H9 (cell line): Measurements from ENCODE around the gene DGKH. TPM values are rescaled to one million over a fixed set of nuclear protein-coding genes. Genes with fewer than 3 reads are reported as not detected.

Experiments
- DNase-seq: peaks from one replicate; pipeline ENCODE4 v3.0.0-alpha.2; 2017
- H2AFZ ChIP-seq: one replicate; pipeline ENCODE4 v1.6.1; 2013; ENCODE audit warnings: mild to moderate bottlenecking, low read length, control low read depth, moderate library complexity
- H2AK5ac ChIP-seq: 2 replicates; pipeline ENCODE4 v1.6.1; 2013; ENCODE audit warnings: low read length, control low read depth, mixed read lengths; ENCODE audit not compliant: insufficient read length
- H2BK120ac ChIP-seq: one replicate; pipeline ENCODE4 v1.6.1; 2013; ENCODE audit warnings: low read depth, mild to moderate bottlenecking, low read length, control low read depth, inconsistent platforms; ENCODE audit not compliant: poor library complexity, severe bottlenecking
- H2BK12ac ChIP-seq: 2 replicates; pipeline ENCODE4 v1.6.1; 2013; ENCODE audit warnings: low read length, control low read depth, mixed read lengths, low read depth; ENCODE audit not compliant: insufficient read length
- H2BK15ac ChIP-seq: 2 replicates; pipeline ENCODE4 v1.6.1; 2013; ENCODE audit warnings: low read depth, low read length, control low read depth
- H2BK20ac ChIP-seq: one replicate; pipeline ENCODE4 v1.6.1; 2013; ENCODE audit warnings: low read depth, mild to moderate bottlenecking, low read length, control low read depth, inconsistent platforms; ENCODE audit not compliant: poor library complexity, severe bottlenecking
- H2BK5ac ChIP-seq: 2 replicates; pipeline ENCODE4 v1.6.1; 2013; ENCODE audit warnings: low read length, control low read depth, mixed read lengths; ENCODE audit not compliant: insufficient read length
- H3K14ac ChIP-seq: 2 replicates; pipeline ENCODE4 v1.6.1; 2013; ENCODE audit warnings: low read length, control low read depth; ENCODE audit not compliant: insufficient read depth
- H3K18ac ChIP-seq: 2 replicates; pipeline ENCODE4 v1.6.1; 2013; ENCODE audit warnings: low read depth, mild to moderate bottlenecking, mixed read lengths, low read length, control low read depth; ENCODE audit not compliant: insufficient read length
- H3K23ac ChIP-seq: 2 replicates; pipeline ENCODE4 v1.6.1; 2013; ENCODE audit warnings: low read length, control low read depth, mixed read lengths, low read depth; ENCODE audit not compliant: insufficient read length
- H3K23me2 ChIP-seq: 2 replicates; pipeline ENCODE4 v1.6.1; 2013; ENCODE audit warnings: low read depth, mild to moderate bottlenecking, mixed read lengths, low read length, control low read depth; ENCODE audit not compliant: insufficient read length, poor library complexity, severe bottlenecking
- H3K27ac ChIP-seq: 2 replicates; pipeline ENCODE4 v1.5.1; 2013; ENCODE audit warnings: low read length, control low read depth, mixed read lengths, low read depth; ENCODE audit not compliant: insufficient read length
- H3K27me3 ChIP-seq: 2 replicates; pipeline ENCODE4 v1.6.1; 2013; ENCODE audit warnings: low read length, control low read depth, inconsistent platforms; ENCODE audit not compliant: insufficient read depth
- H3K4ac ChIP-seq: 2 replicates; pipeline ENCODE4 v1.6.1; 2013; ENCODE audit warnings: low read depth, mild to moderate bottlenecking, control low read depth, inconsistent platforms, low read length, moderate library complexity
- H3K4me1 ChIP-seq: 2 replicates; pipeline ENCODE4 v1.6.1; 2013; ENCODE audit warnings: low read length, control low read depth, inconsistent platforms; ENCODE audit not compliant: insufficient read depth
- H3K4me2 ChIP-seq: 2 replicates; pipeline ENCODE4 v1.6.1; 2013; ENCODE audit warnings: low read length, control low read depth, mixed read lengths; ENCODE audit not compliant: insufficient read length, insufficient read depth
- H3K56ac ChIP-seq: 2 replicates; pipeline ENCODE4 v1.6.1; 2013; ENCODE audit warnings: low read depth, mild to moderate bottlenecking, mixed read lengths, low read length, control low read depth; ENCODE audit not compliant: insufficient read length
- H3K79me1 ChIP-seq: 2 replicates; pipeline ENCODE4 v1.6.1; 2013; ENCODE audit warnings: low read depth, mild to moderate bottlenecking, moderate library complexity, low read length, control low read depth, inconsistent platforms; ENCODE audit not compliant: insufficient read depth, poor library complexity, severe bottlenecking
- H3K79me2 ChIP-seq: 2 replicates; pipeline ENCODE4 v1.6.1; 2013; ENCODE audit warnings: low read length, control low read depth, inconsistent platforms; ENCODE audit not compliant: insufficient read depth
- H3K9ac ChIP-seq: 2 replicates; pipeline ENCODE4 v1.6.1; 2013; ENCODE audit warnings: low read length, control low read depth, mixed read lengths; ENCODE audit not compliant: insufficient read length; ENCODE audit errors: extremely low read depth
- H3K9me3 ChIP-seq: one replicate; pipeline ENCODE4 v1.6.1; 2013; ENCODE audit warnings: low read depth, low read length, inconsistent platforms; ENCODE audit not compliant: control insufficient read depth
- H3T11ph ChIP-seq: one replicate; pipeline ENCODE4 v1.6.1; 2013; ENCODE audit warnings: mild to moderate bottlenecking, low read length, control low read depth, inconsistent platforms
- H4K20me1 ChIP-seq: one replicate; pipeline ENCODE4 v1.6.1; 2013; ENCODE audit not compliant: control insufficient read depth, insufficient read length, insufficient read depth
- H4K5ac ChIP-seq: 2 replicates; pipeline ENCODE4 v1.6.1; 2013; ENCODE audit warnings: low read depth, mild to moderate bottlenecking, mixed read lengths, low read length, control low read depth; ENCODE audit not compliant: insufficient read length
- H4K8ac ChIP-seq: replicated peaks from 2 replicates; pipeline ENCODE4 v1.6.1; 2013; ENCODE audit warnings: low read length, control low read depth, mixed read lengths, low read depth; ENCODE audit not compliant: insufficient read length
- H4K91ac ChIP-seq: 2 replicates; pipeline ENCODE4 v1.6.1; 2013; ENCODE audit warnings: low read depth, mild to moderate bottlenecking, moderate library complexity, mixed read lengths, low read length, control low read depth; ENCODE audit not compliant: insufficient read length
- H3K27ac Mint-ChIP-seq, 3 experiments: 2 replicates in 2 of 3; 3 replicates in 1 of 3; pipeline ENCODE4 v1.8.0; 2020 to 2021; ENCODE audit warnings: mixed read lengths in 3 of 3, mild to moderate bottlenecking in 1 of 3, moderate library complexity in 1 of 3
- H3K27me3 Mint-ChIP-seq: 2 replicates; pipeline ENCODE4 v1.8.0; 2021; ENCODE audit warnings: low read depth, mild to moderate bottlenecking, moderate library complexity, mixed read lengths
- H3K36me3 Mint-ChIP-seq, 3 experiments: 2 replicates in 2 of 3; 3 replicates in 1 of 3; pipeline ENCODE4 v1.8.0; 2020 to 2021; ENCODE audit warnings: low read depth in 3 of 3, mixed read lengths in 3 of 3; ENCODE audit not compliant: insufficient read depth in 1 of 3
- H3K4me1 Mint-ChIP-seq, 2 experiments: 2 replicates each; pipeline ENCODE4 v1.8.0; 2020; ENCODE audit warnings: mixed read lengths in 2 of 2
- H3K4me3 Mint-ChIP-seq, 2 experiments: 2 replicates in 1 of 2; 3 replicates in 1 of 2; pipeline ENCODE4 v1.8.0; 2020 to 2021; ENCODE audit warnings: mild to moderate bottlenecking in 2 of 2, mixed read lengths in 2 of 2, moderate library complexity in 1 of 2
- H3K9me3 Mint-ChIP-seq, 2 experiments: 2 replicates in 1 of 2; 3 replicates in 1 of 2; pipeline ENCODE4 v1.8.0; 2020; ENCODE audit warnings: mild to moderate bottlenecking in 2 of 2, mixed read lengths in 2 of 2, moderate library complexity in 1 of 2
- CTCF ChIP-seq: fragments of 200-600 bp; sonication (generic); conservative IDR thresholded peaks from 3 replicates; pipeline ENCODE4 v1.8.0; 2021; ENCODE audit warnings: antibody characterized with exemption, mild to moderate bottlenecking
- WGBS: extraction: QIAGEN DNeasy Blood & Tissue Kit; methylation state at CpG from one replicate; pipeline ENCODE4 v1.1.7; 2013; ENCODE audit warnings: missing lambda C conversion rate, low lambda C conversion rate, mixed read lengths; ENCODE audit not compliant: insufficient read length; ENCODE audit errors: extremely low coverage; 5-methylcytosine and 5-hydroxymethylcytosine counted together
- total RNA-seq: library from RNA; stranded (reverse); gene quantifications from 2 replicates; pipeline ENCODE4 v1.2.1, GENCODE V29; 2021

The DGKH gene
- total RNA-seq, 1 experiment from 2014 or later: 8.6 TPM

GRCh38 chr13:42125046-42125445 is 76.6 kb downstream of the DGKH start:
- Histone ChIP-seq H2BK12ac (no peak overlapping the region), H3T11ph (no peak overlapping the region), H3K79me2 (no peaks in the 10 kb centered on the region), H4K5ac (no peak overlapping the region), H3K79me1 (no peaks in the 10 kb centered on the region), H3K9ac (no peak overlapping the region), H4K20me1 (no peaks in the 10 kb centered on the region), H3K18ac (no peak overlapping the region), H3K27me3 (no peaks in the 10 kb centered on the region), H4K8ac (no peak overlapping the region), H2BK120ac (no peak overlapping the region), H2AFZ (no peak overlapping the region), H2BK5ac (no peak overlapping the region), H3K4me2 (no peak overlapping the region), H2AK5ac (no peak overlapping the region), H3K4ac (no peak overlapping the region), H3K27ac (no peak overlapping the region), H3K9me3 (no peaks in the 10 kb centered on the region), H2BK20ac (no peak overlapping the region), H3K23me2 (no peaks in the 10 kb centered on the region), H3K56ac (no peak overlapping the region), H3K23ac (no peak overlapping the region), H3K14ac (no peak overlapping the region), H4K91ac (no peak overlapping the region), H3K4me1 (no peaks in the 10 kb centered on the region; the same call in 1 of the 2 replicates), H2BK15ac (no peak overlapping the region)
- TF ChIP-seq CTCF: no peak
- no peak overlapping the region; a peak in 1 of 7 replicates for H3K27ac Mint-ChIP-seq
- no peaks in the 10 kb centered on the region for H3K9me3 Mint-ChIP-seq
- WGBS: no CpG with 5 or more reads among the region's 2 CpGs
- peaks cover 28 to 29% of the 10 kb centered on the region in 2 experiments for H3K4me1 Mint-ChIP-seq
- H3K36me3 Mint-ChIP-seq: peaks cover 0 to 4% (median 0%) of the 10 kb centered on the region in 3 experiments; a peak in 1 of 7 replicates
- DNase-seq: no peak
- no peak overlapping the region for H3K4me3 Mint-ChIP-seq
- no peaks in the 10 kb centered on the region for H3K27me3 Mint-ChIP-seq
